IPS-NIHi11 (cell line): ENCODE measurements around the gene PMF1.

Source experiments
- DNase-seq: peaks from one replicate; pipeline ENCODE4 v3.0.0; 2012; ENCODE audit warnings: mixed read lengths, low spot score

The PMF1 gene

GRCh38 chr1:156238248-156238647 is 25.4 kb downstream of the PMF1 start:
- DNase-seq = no peak

- no peak for DNase-seq
These were observed 28.6 kb downstream of the PMF1 start for GRCh38 chr1:156241311-156241811.

- DNase-seq = no peak
These were observed 29.1 kb downstream of the PMF1 start, which contains the start of gene BGLAP for GRCh38 chr1:156241926-156242325. Gene BGLAP (plus strand): TSS chr1:156242184. CDS start chr1:156242232, 48 bp downstream.

- DNase-seq = no peak
These were observed 29.9 kb downstream of the PMF1 start for GRCh38 chr1:156242738-156243137.

- no peak for DNase-seq
These were observed 31.3 kb downstream of the PMF1 start for GRCh38 chr1:156244126-156244525.

- no peak for DNase-seq
These were observed 31.9 kb downstream of the PMF1 start for GRCh38 chr1:156244712-156245111.

GRCh38 chr1:156245451-156246232 is 32.8 kb downstream of the PMF1 start:
- DNase-seq = peak; percentile 75

- DNase-seq = no peak
These were observed 33.5 kb downstream of the PMF1 start for GRCh38 chr1:156246241-156246780.

- no peak for DNase-seq
These were observed 34.1 kb downstream of the PMF1 start for GRCh38 chr1:156246781-156247459.

- DNase-seq = peak; percentile 60
These were observed 34.9 kb downstream of the PMF1 start, which contains the start of gene PAQR6 for GRCh38 chr1:156247460-156248322. Gene PAQR6 (minus strand): TSS chr1:156248056. CDS start chr1:156246731, 1,325 bp downstream.

GRCh38 chr1:156248323-156248683 is 35.5 kb downstream of the PMF1 start:
- DNase-seq = no peak

GRCh38 chr1:156249593-156249992 is 36.8 kb downstream of the PMF1 start:
- no peak for DNase-seq

GRCh38 chr1:156251527-156251926 is 38.7 kb downstream of the PMF1 start:
- no peak for DNase-seq

- DNase-seq = no peak
These were observed 40.8 kb downstream of the PMF1 start for GRCh38 chr1:156253634-156254033.

- DNase-seq = no peak
These were observed 44.9 kb downstream of the PMF1 start for GRCh38 chr1:156257711-156258110.

GRCh38 chr1:156258859-156259258 is 46.1 kb downstream of the PMF1 start:
- DNase-seq = no peak

GRCh38 chr1:156259805-156260204 is 47.0 kb downstream of the PMF1 start:
- DNase-seq = no peak

GRCh38 chr1:156260896-156261295 is 48.1 kb downstream of the PMF1 start:
- DNase-seq = no peak

- DNase-seq = no peak
These were observed 49.9 kb downstream of the PMF1 start for GRCh38 chr1:156262461-156263287.

GRCh38 chr1:156263288-156263655 is 50.5 kb downstream of the PMF1 start:
- no peak for DNase-seq

- DNase-seq = no peak
These were observed 53.2 kb downstream of the PMF1 start for GRCh38 chr1:156266051-156266450.
